Omental fat pad (tissue), 4 donors: Measurements from ENCODE around the gene HNRNPUL1. TPM values are rescaled to one million over a fixed set of nuclear protein-coding genes. Genes with fewer than 3 reads are reported as not detected.

Experiments used
- ATAC-seq: fragments of 150-250 bp; one replicate; pipeline ENCODE4 v1.9.1; 2016; ENCODE audit warnings: mild to moderate bottlenecking, moderate library complexity; ENCODE audit not compliant: low FRiP score
- DNase-seq: peaks from one replicate; pipeline ENCODE4 v3.0.0-alpha.2; 2019; ENCODE audit warnings: low spot score
- CTCF ChIP-seq, 3 donors: fragments of 450-650 bp; IDR thresholded peaks; one replicate each; pipeline ENCODE4 v1.5.1; 2016 to 2017; ENCODE audit warnings: antibody characterized with exemption in 3 of 3, mild to moderate bottlenecking in 3 of 3, moderate library complexity in 2 of 3
- total RNA-seq, 4 donors: library from RNA; depleted of rRNA; stranded (reverse); fragments of >200 nt; gene quantifications; one replicate each; pipeline ENCODE4 v1.1.0, GENCODE V29; 2016

HNRNPUL1 gene
- total RNA-seq, 4 donors from 2014 or later = 92.5 to 173 (median 117) TPM

GRCh38 chr19:41297628-41298347 is 33.6 kb downstream of the HNRNPUL1 start:
- no peak for ATAC-seq
- no peak for TF ChIP-seq CTCF (IDR thresholded peaks at IDR 0.05)
- peak; percentile 20 for DNase-seq

- TF ChIP-seq CTCF (IDR thresholded peaks at IDR 0.05) = no peak
- ATAC-seq (peak; percentile 59), DNase-seq (peak; percentile 22)
Observed at GRCh38 chr19:41298348-41298964, 34.3 kb downstream of the HNRNPUL1 start.

GRCh38 chr19:41299046-41299754 is 35.0 kb downstream of the HNRNPUL1 start:
- no peak for ATAC-seq
- no peak for TF ChIP-seq CTCF (IDR thresholded peaks at IDR 0.05)
- DNase-seq = peak; percentile 22

GRCh38 chr19:41299755-41300089 is 35.5 kb downstream of the HNRNPUL1 start:
- DNase-seq (peak; percentile 36), ATAC-seq (no peak)
- no peak for TF ChIP-seq CTCF (IDR thresholded peaks at IDR 0.05)

- ATAC-seq (no peak), DNase-seq (peak; percentile 5)
- no peak for TF ChIP-seq CTCF (IDR thresholded peaks at IDR 0.05)
Observed at GRCh38 chr19:41300555-41300954, 36.4 kb downstream of the HNRNPUL1 start.

- TF ChIP-seq CTCF (IDR thresholded peaks at IDR 0.05) = no peak
- ATAC-seq (no peak), DNase-seq (no peak)
Observed at GRCh38 chr19:41302624-41303351, 38.6 kb downstream of the HNRNPUL1 start.
